SK-N-SH treated with all-trans-retinoic acid at 6 μM for 48 hours (cell line): ENCODE results near the gene PDE9A.

ENCODE experiments used
- ATAC-seq: fragments of 200-7000 bp; cut with Tn5 transposase; 3 replicates; pipeline ENCODE4 v1.9.1; 2020; ENCODE audit warnings: mild to moderate bottlenecking, moderate library complexity
- BACH2 ChIP-seq: fragments of 250-450 bp; sonication (Bioruptor Pico); IDR thresholded peaks from 2 replicates; pipeline ENCODE4 v1.9.0; 2021; ENCODE audit warnings: mild to moderate bottlenecking, borderline replicate concordance
- CREB5 ChIP-seq: fragments of 250-450 bp; sonication (Bioruptor Pico); IDR thresholded peaks from 2 replicates; pipeline ENCODE4 v1.5.1; 2020; ENCODE audit warnings: low read depth, mild to moderate bottlenecking, moderate library complexity
- CSDC2 ChIP-seq: fragments of 250-450 bp; sonication (Bioruptor Pico); IDR thresholded peaks from 2 replicates; pipeline ENCODE4 v1.5.0; 2020; ENCODE audit warnings: mild to moderate bottlenecking, moderate library complexity
- ESRRG ChIP-seq: fragments of 250-450 bp; sonication (Bioruptor Pico); IDR thresholded peaks from 2 replicates; pipeline ENCODE4 v1.6.1; 2021; ENCODE audit warnings: mild to moderate bottlenecking
- GLIS3 ChIP-seq: fragments of 250-450 bp; sonication (Bioruptor Pico); IDR thresholded peaks from 2 replicates; pipeline ENCODE4 v1.5.0; 2020; ENCODE audit warnings: mild to moderate bottlenecking, moderate library complexity
- ISL1 ChIP-seq: fragments of 250-450 bp; sonication (Bioruptor Pico); IDR thresholded peaks from 2 replicates; pipeline ENCODE4 v2.1.2; 2022; ENCODE audit warnings: mild to moderate bottlenecking, moderate library complexity
- OSR1 ChIP-seq: fragments of 250-450 bp; sonication (Bioruptor Pico); IDR thresholded peaks from 2 replicates; pipeline ENCODE4 v1.8.0; 2022; ENCODE audit warnings: moderate library complexity, mild to moderate bottlenecking, inconsistent platforms
- POU6F1 ChIP-seq: fragments of 250-450 bp; sonication (Bioruptor Pico); IDR thresholded peaks from 2 replicates; pipeline ENCODE4 v1.8.0; 2021; ENCODE audit warnings: low read depth, mild to moderate bottlenecking, moderate library complexity, borderline replicate concordance
- PPARA ChIP-seq: fragments of 250-450 bp; sonication (Bioruptor Pico); IDR thresholded peaks from 2 replicates; pipeline ENCODE4 v1.5.0; 2020; ENCODE audit warnings: mild to moderate bottlenecking, borderline replicate concordance
- RARB ChIP-seq: fragments of 250-450 bp; sonication (Bioruptor Pico); IDR thresholded peaks from 2 replicates; pipeline ENCODE4 v1.8.0; 2021; ENCODE audit warnings: mild to moderate bottlenecking, moderate library complexity
- SNAI2 ChIP-seq: fragments of 250-450 bp; sonication (Bioruptor Pico); IDR thresholded peaks from 2 replicates; pipeline ENCODE4 v1.5.0; 2020; ENCODE audit warnings: mild to moderate bottlenecking, moderate library complexity
- TCF4 ChIP-seq: fragments of 250-450 bp; sonication (Bioruptor Pico); IDR thresholded peaks from 2 replicates; pipeline ENCODE4 v1.8.0; 2021; ENCODE audit warnings: mild to moderate bottlenecking, moderate library complexity, borderline replicate concordance
- TOX ChIP-seq: fragments of 250-450 bp; sonication (Bioruptor Pico); IDR thresholded peaks from 2 replicates; pipeline ENCODE4 v1.8.0; 2021; ENCODE audit warnings: mild to moderate bottlenecking, moderate library complexity, borderline replicate concordance
- ZC3H10 ChIP-seq: fragments of 250-450 bp; sonication (Bioruptor Pico); IDR thresholded peaks from 2 replicates; pipeline ENCODE4 v1.5.1; 2021; ENCODE audit warnings: mild to moderate bottlenecking, moderate library complexity
- ZFP3 ChIP-seq: fragments of 250-450 bp; sonication (Bioruptor Pico); IDR thresholded peaks from 2 replicates; pipeline ENCODE4 v1.5.0; 2020; ENCODE audit warnings: mild to moderate bottlenecking, moderate library complexity
- ZNF70 ChIP-seq: fragments of 450-650 bp; formaldehyde crosslinking; IDR thresholded peaks from 2 replicates; pipeline ENCODE4 v1.5.0; 2020; ENCODE audit warnings: mild to moderate bottlenecking, moderate library complexity
- ZNF8 ChIP-seq: fragments of 450-650 bp; formaldehyde crosslinking; IDR thresholded peaks from 2 replicates; pipeline ENCODE4 v1.5.0; 2020; ENCODE audit warnings: mild to moderate bottlenecking, moderate library complexity
- TF ChIP-seq, protein P1 (sequence below): fragments of 250-450 bp; sonication (Bioruptor Pico); IDR thresholded peaks from 2 replicates; pipeline ENCODE4 v1.8.0; 2020; ENCODE audit warnings: mild to moderate bottlenecking, moderate library complexity, borderline replicate concordance
- TF ChIP-seq, protein P2 (sequence below): fragments of 250-450 bp; sonication (Bioruptor Pico); IDR thresholded peaks from 2 replicates; pipeline ENCODE4 v1.5.1; 2021; ENCODE audit warnings: mild to moderate bottlenecking, moderate library complexity

PDE9A gene

GRCh38 chr21:42784276-42784675 lies 130.9 kb downstream of the PDE9A start (continued):
- TF ChIP-seq POU6F1 (no peak), ISL1 (CRISPR knock-in tag) (no peak), TCF4 (CRISPR knock-in tag) (no peak), RARB (CRISPR knock-in tag) (no peak), GLIS3 (CRISPR knock-in tag) (no peak), ESRRG (CRISPR knock-in tag) (no peak), TOX (CRISPR knock-in tag) (no peak), SNAI2 (CRISPR knock-in tag) (no peak)
- TF ChIP-seq, protein P1, sequence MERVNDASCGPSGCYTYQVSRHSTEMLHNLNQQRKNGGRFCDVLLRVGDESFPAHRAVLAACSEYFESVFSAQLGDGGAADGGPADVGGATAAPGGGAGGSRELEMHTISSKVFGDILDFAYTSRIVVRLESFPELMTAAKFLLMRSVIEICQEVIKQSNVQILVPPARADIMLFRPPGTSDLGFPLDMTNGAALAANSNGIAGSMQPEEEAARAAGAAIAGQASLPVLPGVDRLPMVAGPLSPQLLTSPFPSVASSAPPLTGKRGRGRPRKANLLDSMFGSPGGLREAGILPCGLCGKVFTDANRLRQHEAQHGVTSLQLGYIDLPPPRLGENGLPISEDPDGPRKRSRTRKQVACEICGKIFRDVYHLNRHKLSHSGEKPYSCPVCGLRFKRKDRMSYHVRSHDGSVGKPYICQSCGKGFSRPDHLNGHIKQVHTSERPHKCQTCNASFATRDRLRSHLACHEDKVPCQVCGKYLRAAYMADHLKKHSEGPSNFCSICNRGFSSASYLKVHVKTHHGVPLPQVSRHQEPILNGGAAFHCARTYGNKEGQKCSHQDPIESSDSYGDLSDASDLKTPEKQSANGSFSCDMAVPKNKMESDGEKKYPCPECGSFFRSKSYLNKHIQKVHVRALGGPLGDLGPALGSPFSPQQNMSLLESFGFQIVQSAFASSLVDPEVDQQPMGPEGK (CRISPR knock-in tag): no peak
- TF ChIP-seq, protein P2, sequence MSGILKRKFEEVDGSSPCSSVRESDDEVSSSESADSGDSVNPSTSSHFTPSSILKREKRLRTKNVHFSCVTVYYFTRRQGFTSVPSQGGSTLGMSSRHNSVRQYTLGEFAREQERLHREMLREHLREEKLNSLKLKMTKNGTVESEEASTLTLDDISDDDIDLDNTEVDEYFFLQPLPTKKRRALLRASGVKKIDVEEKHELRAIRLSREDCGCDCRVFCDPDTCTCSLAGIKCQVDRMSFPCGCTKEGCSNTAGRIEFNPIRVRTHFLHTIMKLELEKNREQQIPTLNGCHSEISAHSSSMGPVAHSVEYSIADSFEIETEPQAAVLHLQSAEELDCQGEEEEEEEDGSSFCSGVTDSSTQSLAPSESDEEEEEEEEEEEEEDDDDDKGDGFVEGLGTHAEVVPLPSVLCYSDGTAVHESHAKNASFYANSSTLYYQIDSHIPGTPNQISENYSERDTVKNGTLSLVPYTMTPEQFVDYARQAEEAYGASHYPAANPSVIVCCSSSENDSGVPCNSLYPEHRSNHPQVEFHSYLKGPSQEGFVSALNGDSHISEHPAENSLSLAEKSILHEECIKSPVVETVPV: no peak

- ATAC-seq: no peak
- no peak for TF ChIP-seq BACH2 (CRISPR knock-in tag)
- TF ChIP-seq OSR1: no peak
- no peak for TF ChIP-seq ZNF8 (CRISPR knock-in tag)
- TF ChIP-seq, protein P1 (CRISPR knock-in tag): no peak
- no peak for TF ChIP-seq SNAI2 (CRISPR knock-in tag)
- no peak for TF ChIP-seq PPARA (CRISPR knock-in tag)
- TF ChIP-seq TOX (CRISPR knock-in tag): no peak
- no peak for TF ChIP-seq TCF4 (CRISPR knock-in tag)
- TF ChIP-seq RARB (CRISPR knock-in tag): no peak
- no peak for TF ChIP-seq ZFP3 (CRISPR knock-in tag)
Observed at GRCh38 chr21:42784896-42785451, 131.6 kb downstream of the PDE9A start.

DNA sequence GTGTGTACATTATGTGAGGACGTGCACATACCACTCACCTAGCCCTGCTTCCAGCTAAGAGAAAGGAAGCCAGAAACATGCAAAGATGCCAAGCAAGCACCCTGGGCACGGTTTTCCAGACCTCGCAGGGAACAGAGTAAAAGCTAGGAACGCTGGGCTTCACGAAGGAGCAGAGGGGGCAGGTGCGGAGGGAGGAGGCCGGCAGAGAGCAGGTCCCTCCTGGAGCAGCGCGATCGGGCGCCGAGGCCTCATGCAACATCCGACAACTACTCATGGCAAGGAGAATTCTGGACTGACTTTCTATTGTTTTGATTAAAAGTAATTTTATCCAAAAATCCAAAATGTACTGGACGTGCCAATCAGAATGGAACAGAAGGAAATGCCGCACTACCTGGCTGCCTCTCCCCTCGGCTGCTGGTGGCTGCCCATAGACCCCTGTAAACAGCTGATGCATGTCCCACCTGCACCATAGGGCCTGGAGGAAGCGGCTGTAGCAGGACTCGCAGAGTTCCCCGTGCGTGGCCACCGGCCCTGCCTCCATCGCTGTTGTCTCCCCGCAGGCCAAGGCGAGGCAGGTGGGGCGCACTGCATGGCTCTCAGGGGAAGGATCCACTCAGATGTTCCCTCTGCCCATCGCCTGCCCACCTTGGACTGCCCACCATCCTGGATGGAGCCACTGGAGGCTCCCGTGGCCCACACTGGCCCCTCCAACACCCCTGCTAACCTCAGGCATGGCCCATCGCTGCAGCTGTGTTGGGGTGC lies 132.4 kb downstream of the PDE9A start:
- no peak for TF ChIP-seq RARB (CRISPR knock-in tag)
- TF ChIP-seq ZNF8 (CRISPR knock-in tag): no peak
- TF ChIP-seq PPARA (CRISPR knock-in tag): no peak
- no peak for TF ChIP-seq ISL1 (CRISPR knock-in tag)
- TF ChIP-seq ESRRG (CRISPR knock-in tag): no peak
- no peak for TF ChIP-seq CSDC2 (CRISPR knock-in tag)
- TF ChIP-seq SNAI2 (CRISPR knock-in tag): no peak
- TF ChIP-seq GLIS3 (CRISPR knock-in tag): no peak
- no peak for TF ChIP-seq ZNF70 (CRISPR knock-in tag)

GRCh38 chr21:42786884-42787283 lies 133.5 kb downstream of the PDE9A start:
- no peak for ATAC-seq
- TF ChIP-seq RARB (CRISPR knock-in tag): no peak
- no peak for TF ChIP-seq GLIS3 (CRISPR knock-in tag)
- TF ChIP-seq, all 23 proteins: peak for 0

More for the DNA sequence above, 132.4 kb downstream of the PDE9A start:
- ATAC-seq: no peak

DNA sequence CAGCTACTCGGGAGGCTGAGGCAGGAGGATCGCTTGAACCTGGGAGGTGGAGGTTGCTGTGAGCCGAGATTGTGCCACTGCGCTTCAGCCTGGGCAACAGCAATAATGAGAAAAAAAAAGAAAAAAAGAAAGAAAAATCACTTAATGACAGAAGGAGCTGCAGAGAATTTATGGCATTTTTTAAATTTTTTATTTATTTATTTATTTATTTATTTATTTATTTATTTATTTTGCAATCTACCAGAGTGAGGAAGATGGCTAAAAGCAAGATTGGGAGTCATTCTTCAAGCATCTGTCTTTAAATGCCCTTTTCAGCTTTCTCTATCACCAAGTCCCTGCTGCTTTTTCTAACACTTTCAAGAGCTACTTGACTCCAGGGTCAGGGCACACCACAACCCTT lies 134.2 kb downstream of the PDE9A start:
- ATAC-seq: no peak
- TF ChIP-seq TOX (CRISPR knock-in tag) (no peak), OSR1 (no peak), RARB (CRISPR knock-in tag) (no peak), POU6F1 (no peak), BACH2 (CRISPR knock-in tag) (no peak), GLIS3 (CRISPR knock-in tag) (no peak), ZNF70 (CRISPR knock-in tag) (no peak), CREB5 (CRISPR knock-in tag) (no peak), SNAI2 (CRISPR knock-in tag) (no peak), ZFP3 (CRISPR knock-in tag) (no peak), ZC3H10 (no peak)
- TF ChIP-seq, protein P2: no peak
